SK-N-MC (cell line): ENCODE measurements around the gene CCDC88C.

Source experiments
- DNase-seq: peaks from one replicate; pipeline ENCODE4 v3.0.0-alpha.2; 2011; ENCODE audit warnings: low read depth, low spot score
- H3K27ac ChIP-seq: fragments of 200-600 bp; sonication (generic); 2 replicates; pipeline ENCODE4 v1.5.1; 2016; ENCODE audit warnings: mixed run types
- H3K36me3 ChIP-seq: fragments of 200-600 bp; sonication (generic); 2 replicates; pipeline ENCODE4 v1.6.1; 2017; ENCODE audit warnings: antibody characterized with exemption, low read length, mixed read lengths; ENCODE audit not compliant: insufficient read depth
- H3K4me3 ChIP-seq: fragments of 200-600 bp; sonication (generic); 2 replicates; pipeline ENCODE4 v1.5.1; 2016
- H3K9ac ChIP-seq: fragments of 200-600 bp; sonication (generic); 2 replicates; pipeline ENCODE4 v1.8.0; 2017; ENCODE audit warnings: mixed run types, mixed read lengths; ENCODE audit not compliant: insufficient read length
- H3K9me3 ChIP-seq: fragments of 200-600 bp; sonication (generic); 2 replicates; pipeline ENCODE4 v1.6.1; 2017; ENCODE audit warnings: low read depth, mild to moderate bottlenecking, antibody characterized with exemption, low read length, moderate library complexity, mixed read lengths
- EZH2 ChIP-seq: fragments of 200-600 bp; sonication (generic); IDR thresholded peaks from one replicate; pipeline ENCODE4 v1.6.1; 2017; ENCODE audit warnings: antibody characterized with exemption
- FOXP2 ChIP-seq: optimal IDR thresholded peaks from 2 replicates; pipeline ENCODE3; 2011; ENCODE audit warnings: mild to moderate bottlenecking, moderate library complexity; ENCODE audit not compliant: insufficient read depth; ENCODE audit errors: extremely low read length, control extremely low read depth
- POLR2AphosphoS5 ChIP-seq: IDR thresholded peaks from 2 replicates; pipeline ENCODE4 v1.6.1; 2012; ENCODE audit warnings: mild to moderate bottlenecking, low read depth, low read length, borderline replicate concordance

The CCDC88C gene

GRCh38 chr14:91352728-91353692 is 64.6 kb downstream of the CCDC88C start:
- H3K9ac ChIP-seq, result no peak overlapping the region
- no peak overlapping the region for H3K27ac ChIP-seq
- H3K36me3 ChIP-seq, result no peaks in the 10 kb centered on the region; the same call in 1 of the 2 replicates
- DNase-seq, result no peak
- H3K9me3 ChIP-seq, result no peaks in the 10 kb centered on the region
- H3K4me3 ChIP-seq, result no peak overlapping the region
- TF ChIP-seq FOXP2 (no peak), POLR2AphosphoS5 (no peak), EZH2 (no peak)

GRCh38 chr14:91352053-91352452 is 65.6 kb downstream of the CCDC88C start:
- H3K4me3 ChIP-seq, result no peak overlapping the region
- no peak overlapping the region for H3K27ac ChIP-seq
- no peak overlapping the region for H3K9ac ChIP-seq
- no peaks in the 10 kb centered on the region for H3K9me3 ChIP-seq
- no peaks in the 10 kb centered on the region for H3K36me3 ChIP-seq
- DNase-seq, result no peak
- TF ChIP-seq POLR2AphosphoS5 (no peak), FOXP2 (no peak), EZH2 (no peak)

- Histone ChIP-seq H3K9me3 (no peaks in the 10 kb centered on the region), H3K4me3 (no peak overlapping the region), H3K27ac (no peak overlapping the region), H3K9ac (no peak overlapping the region), H3K36me3 (no peaks in the 10 kb centered on the region)
- no peak for TF ChIP-seq FOXP2
- no peak for TF ChIP-seq POLR2AphosphoS5
- TF ChIP-seq EZH2, result no peak
- DNase-seq, result no peak
Observed at GRCh38 chr14:91351512-91351862, 66.1 kb downstream of the CCDC88C start.

- DNase-seq, result no peak
- Histone ChIP-seq H3K27ac (no peak overlapping the region), H3K9me3 (no peaks in the 10 kb centered on the region), H3K36me3 (no peaks in the 10 kb centered on the region), H3K9ac (no peak overlapping the region), H3K4me3 (no peak overlapping the region)
- TF ChIP-seq POLR2AphosphoS5 (no peak), EZH2 (no peak), FOXP2 (no peak)
Observed at GRCh38 chr14:91350813-91351511, 66.7 kb downstream of the CCDC88C start.

GRCh38 chr14:91350483-91350812 is 67.2 kb downstream of the CCDC88C start:
- H3K9me3 ChIP-seq, result no peaks in the 10 kb centered on the region
- no peak overlapping the region for H3K27ac ChIP-seq
- H3K4me3 ChIP-seq, result no peak overlapping the region
- H3K9ac ChIP-seq, result no peak overlapping the region
- DNase-seq, result no peak
- no peaks in the 10 kb centered on the region for H3K36me3 ChIP-seq
- TF ChIP-seq EZH2, result no peak
- no peak for TF ChIP-seq POLR2AphosphoS5
- no peak for TF ChIP-seq FOXP2

GRCh38 chr14:91349481-91350074 is 68.0 kb downstream of the CCDC88C start:
- DNase-seq, result no peak
- H3K9ac ChIP-seq, result no peak overlapping the region
- TF ChIP-seq POLR2AphosphoS5 (no peak), FOXP2 (no peak), EZH2 (no peak)
- no peaks in the 10 kb centered on the region for H3K9me3 ChIP-seq
- H3K27ac ChIP-seq, result peak overlapping the region; percentile 58; the same call in 1 of the 2 replicates
- H3K4me3 ChIP-seq, result no peak overlapping the region
- H3K36me3 ChIP-seq, result no peaks in the 10 kb centered on the region

GRCh38 chr14:91348845-91349465 is 68.7 kb downstream of the CCDC88C start:
- no peaks in the 10 kb centered on the region for H3K9me3 ChIP-seq
- no peaks in the 10 kb centered on the region for H3K36me3 ChIP-seq
- H3K9ac ChIP-seq, result no peak overlapping the region
- H3K27ac ChIP-seq, result peak overlapping the region; percentile 58
- peak; percentile 52 for DNase-seq
- no peak for TF ChIP-seq EZH2
- no peak for TF ChIP-seq POLR2AphosphoS5
- no peak for TF ChIP-seq FOXP2
- no peak overlapping the region for H3K4me3 ChIP-seq

GRCh38 chr14:91346838-91347173 is 70.8 kb downstream of the CCDC88C start:
- H3K9me3 ChIP-seq, result no peaks in the 10 kb centered on the region
- no peak for DNase-seq
- no peak overlapping the region for H3K9ac ChIP-seq
- TF ChIP-seq FOXP2, result no peak
- no peak overlapping the region for H3K4me3 ChIP-seq
- no peaks in the 10 kb centered on the region; the same call in 1 of the 2 replicates for H3K36me3 ChIP-seq
- H3K27ac ChIP-seq, result no peak overlapping the region
